Astrocyte of the cerebellum (primary cell): Measurements from ENCODE around the gene SLC2A5.

Experiments
- DNase-seq: peaks from one replicate; pipeline ENCODE4 v3.0.0-alpha.2; 2011; ENCODE audit warnings: low read depth
- H3K4me3 ChIP-seq: 2 replicates; pipeline ENCODE4 v1.5.1; 2011; ENCODE audit warnings: mild to moderate bottlenecking, low read depth, low read length, moderate library complexity
- CTCF ChIP-seq: IDR thresholded peaks from 2 replicates; pipeline ENCODE4 v1.5.1; 2012; ENCODE audit warnings: low read length, low read depth, moderate library complexity, mild to moderate bottlenecking; ENCODE audit errors: missing control alignments
- in situ Hi-C: cut with HindIII; loops from 2 replicates; pipeline ENCODE4 v1.10.0; 2017; ENCODE audit warnings: low sequenced_read_pairs

The SLC2A5 gene

GRCh38 chr1:9093581-9093980, 24.1 kb upstream of the SLC2A5 start:
- no peak overlapping the region for H3K4me3 ChIP-seq
- no peak for TF ChIP-seq CTCF
- no peak for DNase-seq
- in situ Hi-C loops: no loop called here

GRCh38 chr1:9093091-9093490, 23.7 kb upstream of the SLC2A5 start:
- TF ChIP-seq CTCF: no peak
- H3K4me3 ChIP-seq: no peak overlapping the region
- DNase-seq: no peak
- in situ Hi-C loops: no loop called here

- in situ Hi-C loops: loop anchor here (5.0 kb wide), 1 partner anchor 98 kb away; no protein-coding TSS in a partner anchor
- H3K4me3 ChIP-seq: no peak overlapping the region
- no peak for DNase-seq
- TF ChIP-seq CTCF: no peak
These were observed 19.4 kb upstream of the SLC2A5 start for GRCh38 chr1:9088807-9089206.

GRCh38 chr1:9087411-9088125, 18.1 kb upstream of the SLC2A5 start:
- no peak overlapping the region for H3K4me3 ChIP-seq
- no peak for TF ChIP-seq CTCF
- DNase-seq: no peak
- in situ Hi-C loops: loop anchor here (5.0 kb wide), 1 partner anchor 100 kb away; no protein-coding TSS in a partner anchor

GRCh38 chr1:9086796-9087195, 17.4 kb upstream of the SLC2A5 start:
- no peak for TF ChIP-seq CTCF
- in situ Hi-C loops: loop anchor here (5.0 kb wide), 1 partner anchor 101 kb away; no protein-coding TSS in a partner anchor
- no peak for DNase-seq
- no peak overlapping the region for H3K4me3 ChIP-seq

- no peak for DNase-seq
- TF ChIP-seq CTCF: no peak
- in situ Hi-C loops: loop anchor here (5.0 kb wide), 1 partner anchor 101 kb away; no protein-coding TSS in a partner anchor
- H3K4me3 ChIP-seq: no peak overlapping the region
These were observed 16.6 kb upstream of the SLC2A5 start for GRCh38 chr1:9086045-9086444.
